A549 (cell line): ENCODE data around the gene MAPKAP1. TPM values are rescaled to one million over a fixed set of nuclear protein-coding genes. Genes with fewer than 3 reads are reported as not detected.

ENCODE experiments used
- ATAC-seq, 2 experiments: fragments of 200-7000 bp in 1 of 2; fragments of >200 bp in 1 of 2; cut with Nextera tagmentation in 1 of 2; cut with Tn5 transposase in 1 of 2; 3 replicates each; pipeline versions ENCODE4 v1.8.0 to v1.9.1; 2018 to 2020; ENCODE audit warnings: mild to moderate bottlenecking in 1 of 2, moderate library complexity in 1 of 2
- CTCF ChIA-PET: fragments of 300-600 bp; sonication (Branson Sonifier 250); formaldehyde crosslinking; extraction: SDS; loops from one replicate; lab custom pipeline; 2021; ENCODE audit warnings: antibody characterized with exemption, inconsistent platforms; lab: Yijun Ruan, JAX
- POLR2A ChIA-PET: fragments of 350-600 bp; formaldehyde crosslinking; extraction: SDS; loops from one replicate; lab custom pipeline; 2021; ENCODE audit warnings: antibody characterized with exemption, inconsistent platforms; lab: Yijun Ruan, JAX
- DNase-seq, 2 experiments: peaks; one replicate each; pipeline versions ENCODE4 v3.0.0 to v3.0.0-alpha.2; 2011 to 2016; ENCODE audit warnings: low read depth in 1 of 2, low spot score in 1 of 2
- FAIRE-seq: peaks from 2 replicates; lab custom pipeline; 2011; peaks lifted over from hg19 to GRCh38; lab: Jason Lieb, UNC
- H3K27ac ChIP-seq, 2 experiments: fragments of >200 bp; sonication (Bioruptor Twin); formaldehyde crosslinking; 3 replicates each; pipeline ENCODE4 v1.5.1; 2016 to 2017
- H3K4me1 ChIP-seq: fragments of >200 bp; sonication (Bioruptor Twin); formaldehyde crosslinking; 3 replicates; pipeline ENCODE4 v1.6.1; 2016
- H3K4me2 ChIP-seq: fragments of >200 bp; sonication (Bioruptor Twin); formaldehyde crosslinking; 3 replicates; pipeline ENCODE4 v1.6.1; 2016
- H3K4me3 ChIP-seq: fragments of >200 bp; sonication (Bioruptor Twin); formaldehyde crosslinking; 3 replicates; pipeline ENCODE4 v1.5.1; 2016
- H3K9me3 ChIP-seq: fragments of >200 bp; sonication (Bioruptor Twin); formaldehyde crosslinking; 3 replicates; pipeline ENCODE4 v1.6.1; 2016
- BCL3 ChIP-seq: fragments of >200 bp; sonication (Bioruptor Twin); formaldehyde crosslinking; IDR thresholded peaks from 3 replicates; pipeline ENCODE4 v1.6.1; 2016
- CBX2 ChIP-seq: fragments of 200-600 bp; sonication (generic); IDR thresholded peaks from 2 replicates; pipeline ENCODE4 v1.6.1; 2016; ENCODE audit warnings: low read depth, mild to moderate bottlenecking, borderline replicate concordance
- CEBPB ChIP-seq, 2 experiments: fragments of >200 bp in 1 of 2; sonication (Bioruptor Twin) in 1 of 2; formaldehyde crosslinking in 1 of 2; IDR thresholded peaks; 2 replicates each; pipeline ENCODE4 v1.6.1; 2012 to 2016
- EHMT2 ChIP-seq: fragments of 200-600 bp; sonication (generic); IDR thresholded peaks from 2 replicates; pipeline ENCODE4 v1.6.1; 2016; ENCODE audit warnings: antibody characterized with exemption, low read depth, mild to moderate bottlenecking, moderate library complexity
- ELK1 ChIP-seq: fragments of 150-350 bp; IDR thresholded peaks from 2 replicates; pipeline ENCODE4 v1.6.1; 2014; ENCODE audit warnings: low read depth, mild to moderate bottlenecking, low read length
- EP300 ChIP-seq, 2 experiments: fragments of >200 bp; sonication (Bioruptor Twin); formaldehyde crosslinking; IDR thresholded peaks; 2 replicates in 1 of 2; 3 replicates in 1 of 2; pipeline ENCODE4 v1.6.1; 2016 to 2017
- ESRRA ChIP-seq: fragments of 150-350 bp; IDR thresholded peaks from 2 replicates; pipeline ENCODE4 v1.6.1; 2014; ENCODE audit warnings: mild to moderate bottlenecking, low read length, borderline replicate concordance
- FOXS1 ChIP-seq: fragments of 250-450 bp; sonication (Bioruptor Pico); IDR thresholded peaks from 2 replicates; pipeline ENCODE4 v1.5.0; 2020; ENCODE audit warnings: mild to moderate bottlenecking, moderate library complexity
- GATA3 ChIP-seq: IDR thresholded peaks from 2 replicates; pipeline ENCODE4 v1.6.1; 2012; ENCODE audit warnings: borderline replicate concordance
- HOXA7 ChIP-seq: fragments of 250-450 bp; sonication (Bioruptor Pico); IDR thresholded peaks from 2 replicates; pipeline ENCODE4 v1.5.0; 2020; ENCODE audit warnings: mild to moderate bottlenecking, moderate library complexity
- JUN ChIP-seq, 2 experiments: fragments of >200 bp; sonication (Bioruptor Twin); formaldehyde crosslinking; IDR thresholded peaks; 2 replicates in 1 of 2; 3 replicates in 1 of 2; pipeline ENCODE4 v1.6.1; 2016 to 2017
- MAFK ChIP-seq: fragments of 450-650 bp; IDR thresholded peaks from 2 replicates; pipeline ENCODE4 v1.6.1; 2014; ENCODE audit not compliant: partially characterized antibody
- MAZ ChIP-seq: fragments of 150-350 bp; IDR thresholded peaks from 2 replicates; pipeline ENCODE4 v1.6.1; 2014; ENCODE audit warnings: antibody characterized with exemption, low read depth, low read length, borderline replicate concordance
- MYC ChIP-seq: IDR thresholded peaks from 2 replicates; pipeline ENCODE4 v1.6.1; 2012; ENCODE audit warnings: mild to moderate bottlenecking, inconsistent platforms, low read length, improper control_type of control experiment, borderline replicate concordance
- NR3C1 ChIP-seq: fragments of >200 bp; sonication (Bioruptor Twin); formaldehyde crosslinking; IDR thresholded peaks from 3 replicates; pipeline ENCODE4 v1.6.1; 2017
- PBX3 ChIP-seq: IDR thresholded peaks from 2 replicates; pipeline ENCODE4 v1.6.1; 2012
- PHF8 ChIP-seq: fragments of 200-600 bp; sonication (generic); IDR thresholded peaks from 2 replicates; pipeline ENCODE4 v1.6.1; 2016; ENCODE audit warnings: low read depth, mild to moderate bottlenecking, antibody characterized with exemption, moderate library complexity, borderline replicate concordance
- POLR2AphosphoS2 ChIP-seq: conservative IDR thresholded peaks from 2 replicates; pipeline ENCODE4 v1.6.1; 2012; ENCODE audit warnings: low read length, improper control_type of control experiment, inconsistent platforms
- RAD21 ChIP-seq, 2 experiments: fragments of >200 bp in 1 of 2; sonication (Bioruptor Twin) in 1 of 2; formaldehyde crosslinking in 1 of 2; IDR thresholded peaks in 1 of 2; conservative IDR thresholded peaks in 1 of 2; 2 replicates in 1 of 2; 3 replicates in 1 of 2; pipeline ENCODE4 v1.6.1; 2012 to 2018; ENCODE audit warnings: inconsistent platforms in 1 of 2
- RCOR1 ChIP-seq: fragments of 150-350 bp; IDR thresholded peaks from 2 replicates; pipeline ENCODE4 v1.6.1; 2014; ENCODE audit warnings: antibody characterized with exemption, low read length, low read depth
- REST ChIP-seq: fragments of 200-600 bp; sonication (generic); IDR thresholded peaks from 2 replicates; pipeline ENCODE4 v1.6.1; 2016; ENCODE audit warnings: antibody characterized with exemption, mild to moderate bottlenecking, moderate library complexity
- RFX5 ChIP-seq: fragments of 450-650 bp; IDR thresholded peaks from 2 replicates; pipeline ENCODE4 v1.7.1; 2014; ENCODE audit warnings: antibody characterized with exemption, mild to moderate bottlenecking, moderate library complexity
- ZC3H11A ChIP-seq: fragments of 450-650 bp; IDR thresholded peaks from 2 replicates; pipeline ENCODE4 v1.6.1; 2014; ENCODE audit warnings: antibody characterized with exemption, mild to moderate bottlenecking
- ZNF302 ChIP-seq: fragments of 250-450 bp; sonication (Bioruptor Pico); IDR thresholded peaks from 2 replicates; pipeline ENCODE4 v1.9.0; 2021; ENCODE audit warnings: inconsistent platforms, mild to moderate bottlenecking, moderate library complexity
- ZSCAN20 ChIP-seq: fragments of 250-450 bp; sonication (Bioruptor Pico); IDR thresholded peaks from 2 replicates; pipeline ENCODE4 v1.8.0; 2022; ENCODE audit warnings: mild to moderate bottlenecking, moderate library complexity
- WGBS: methylation state at CpG from one replicate; pipeline ENCODE4 v1.1.6; 2017; ENCODE audit errors: missing lambda C conversion rate; 5-methylcytosine and 5-hydroxymethylcytosine counted together
- polyA plus RNA-seq, 4 experiments: library from polyadenylated mRNA; depleted of rRNA in 3 of 4; stranded (reverse); fragments of >200 nt; fragmentation: RNase III in 1 of 4; extraction: RNeasy Plus Mini Kit Qiagen cat#74134 plus additional on column Dnase treatment in 1 of 4; gene quantifications; 2 replicates in 3 of 4; 3 replicates in 1 of 4; pipeline ENCODE4 v1.2.3, GENCODE V29; 2011 to 2017

The MAPKAP1 gene
- polyA plus RNA-seq, 2 of the 4 experiments (the other 2 are of a cell fraction): 49.9 to 119 TPM

GRCh38 chr9:125635888-125636287 is 71.1 kb downstream of the MAPKAP1 start:
- Histone ChIP-seq H3K4me2 (no peak overlapping the region), H3K9me3 (no peaks in the 10 kb centered on the region), H3K4me1 (peaks cover 32% of the 10 kb centered on the region), H3K4me3 (no peak overlapping the region), H3K27ac (no peak overlapping the region)
- TF ChIP-seq RCOR1: no peak
- no peak for TF ChIP-seq FOXS1 (CRISPR knock-in tag)
- TF ChIP-seq ZSCAN20 (CRISPR knock-in tag): no peak
- no peak for TF ChIP-seq GATA3
- no peak for TF ChIP-seq CBX2
- TF ChIP-seq EP300 (IDR thresholded peaks at IDR 0.05): no peak
- no peak for TF ChIP-seq ESRRA
- TF ChIP-seq ZNF302 (CRISPR knock-in tag): no peak
- TF ChIP-seq HOXA7 (CRISPR knock-in tag): no peak
- no peak for TF ChIP-seq POLR2AphosphoS2
- TF ChIP-seq NR3C1: no peak
- TF ChIP-seq MAFK: no peak
- no peak for TF ChIP-seq ZC3H11A
- TF ChIP-seq CEBPB (IDR thresholded peaks at IDR 0.05): no peak
- no peak for TF ChIP-seq BCL3
- no peak for TF ChIP-seq REST
- no peak for TF ChIP-seq JUN (IDR thresholded peaks at IDR 0.05)
- TF ChIP-seq PBX3: no peak
- POLR2A ChIA-PET: no interaction called here
- WGBS: 93% methylated on average over 2 of the region's 2 CpGs
- FAIRE-seq: no peak
- CTCF ChIA-PET: interaction anchor here (0.7 kb wide), 1 partner anchor 50 kb away, joined by 3 read pairs; no protein-coding TSS in a partner anchor
- DNase-seq: no peak
- ATAC-seq: no peak

- H3K4me3 ChIP-seq: no peak overlapping the region
- H3K27ac ChIP-seq: no peak overlapping the region
- POLR2A ChIA-PET: no interaction called here
- H3K9me3 ChIP-seq: no peaks in the 10 kb centered on the region
- no peak for DNase-seq
- no peak for TF ChIP-seq PHF8
- TF ChIP-seq MYC: no peak
- TF ChIP-seq MAFK: no peak
- TF ChIP-seq ZNF302 (CRISPR knock-in tag): no peak
- no peak for TF ChIP-seq CEBPB (IDR thresholded peaks at IDR 0.05)
- no peak for TF ChIP-seq ELK1
- TF ChIP-seq BCL3: no peak
- TF ChIP-seq EHMT2: no peak
- no peak for TF ChIP-seq RAD21 (conservative IDR thresholded peaks at IDR 0.05 in 1 of 2, IDR thresholded peaks at IDR 0.05 in 1 of 2)
- no peak for TF ChIP-seq MAZ
- TF ChIP-seq RFX5: no peak
- CTCF ChIA-PET: interaction anchor here (1.3 to 2.4 kb wide), 3 partner anchors 16 to 226 kb away, joined by 3 to 9 read pairs (median 4); no protein-coding TSS in a partner anchor
- 82% methylated on average over 5 of the region's 5 CpGs for WGBS
- FAIRE-seq: no peak
- peaks cover 32% of the 10 kb centered on the region for H3K4me1 ChIP-seq
- H3K4me2 ChIP-seq: no peak overlapping the region
- ATAC-seq: no peak
Observed at GRCh38 chr9:125634040-125634717, 72.8 kb downstream of the MAPKAP1 start.
